CD14-positive monocyte (primary cell): ENCODE data around the gene MOCOS. TPM values are rescaled to one million over a fixed set of nuclear protein-coding genes. Genes with fewer than 3 reads are reported as not detected.

Experiments
- DNase-seq, 3 donors: peaks; one replicate each; pipeline ENCODE4 v3.0.0-alpha.2; 2011 to 2022
- H2AFZ ChIP-seq: 2 replicates; pipeline ENCODE4 v1.6.0; 2012; ENCODE audit warnings: mild to moderate bottlenecking, low read depth, low read length, inconsistent platforms; ENCODE audit not compliant: insufficient read depth, poor library complexity, severe bottlenecking
- H3K27ac ChIP-seq, 2 donors: 1 replicate in 1 of 2; 2 replicates in 1 of 2; pipeline ENCODE4 v1.5.1; 2012 to 2013; ENCODE audit warnings: low read length in 2 of 2, control low read depth in 1 of 2, inconsistent platforms in 1 of 2, low read depth in 1 of 2, mild to moderate bottlenecking in 1 of 2
- H3K27me3 ChIP-seq, 2 donors: one replicate each; pipeline versions ENCODE4 v1.6.0 to v1.6.1; 2011 to 2013; ENCODE audit warnings: low read length in 2 of 2; ENCODE audit not compliant: control insufficient read depth in 2 of 2, insufficient read depth in 2 of 2
- H3K36me3 ChIP-seq, 2 donors: replicated peaks in 1 of 2; 1 replicate in 1 of 2; 2 replicates in 1 of 2; pipeline versions ENCODE4 v1.5.1 to v1.6.1; 2012 to 2013; ENCODE audit warnings: low read length in 2 of 2, control low read depth in 1 of 2, inconsistent platforms in 1 of 2, mild to moderate bottlenecking in 1 of 2; ENCODE audit not compliant: insufficient read depth in 2 of 2, control insufficient read depth in 1 of 2
- H3K4me1 ChIP-seq, 2 donors: 1 replicate in 1 of 2; 2 replicates in 1 of 2; pipeline versions ENCODE4 v1.5.1 to v1.6.1; 2012 to 2013; ENCODE audit warnings: low read length in 2 of 2, control low read depth in 1 of 2, inconsistent platforms in 1 of 2, mild to moderate bottlenecking in 1 of 2, moderate library complexity in 1 of 2; ENCODE audit not compliant: insufficient read depth in 2 of 2, control insufficient read depth in 1 of 2
- H3K4me2 ChIP-seq: replicated peaks from 2 replicates; pipeline ENCODE3; 2012; ENCODE audit warnings: low read length, moderate library complexity, mild to moderate bottlenecking; ENCODE audit not compliant: poor library complexity, severe bottlenecking; ENCODE audit errors: extremely low read depth
- H3K4me3 ChIP-seq, 3 experiments: fragments of 200-600 bp in 1 of 3; sonication (generic) in 1 of 3; replicated peaks in 1 of 3; 1 replicate in 2 of 3; 2 replicates in 1 of 3; pipeline ENCODE4 v1.5.1; 2011 to 2013; ENCODE audit warnings: low read length in 3 of 3, mild to moderate bottlenecking in 3 of 3, control low read depth in 2 of 3, low read depth in 2 of 3, inconsistent platforms in 1 of 3, moderate library complexity in 1 of 3
- H3K79me2 ChIP-seq: 2 replicates; pipeline ENCODE4 v1.6.0; 2012; ENCODE audit warnings: mild to moderate bottlenecking, control low read depth, inconsistent platforms, low read length, moderate library complexity; ENCODE audit not compliant: insufficient read depth
- H3K9ac ChIP-seq: 2 replicates; pipeline ENCODE4 v1.6.0; 2017; ENCODE audit warnings: low read length, mild to moderate bottlenecking; ENCODE audit not compliant: insufficient read depth, poor library complexity, severe bottlenecking
- H3K9me3 ChIP-seq, 2 donors: replicated peaks in 1 of 2; 1 replicate in 1 of 2; 2 replicates in 1 of 2; pipeline versions ENCODE4 v1.5.1 to v1.6.1; 2012 to 2013; ENCODE audit warnings: low read length in 2 of 2, control low read depth in 1 of 2; ENCODE audit not compliant: control insufficient read depth in 1 of 2, insufficient read depth in 1 of 2
- H4K20me1 ChIP-seq: 2 replicates; pipeline ENCODE4 v1.6.0; 2012; ENCODE audit warnings: mild to moderate bottlenecking, low read length, control low read depth, moderate library complexity; ENCODE audit not compliant: insufficient read depth
- H3K27ac Mint-ChIP-seq, 7 donors: one replicate each; pipeline ENCODE4 v1.8.0; 2020; ENCODE audit warnings: mild to moderate bottlenecking in 7 of 7, mixed read lengths in 7 of 7, moderate library complexity in 6 of 7, inconsistent platforms in 2 of 7
- H3K27me3 Mint-ChIP-seq, 3 donors: one replicate each; pipeline ENCODE4 v1.8.0; 2021 to 2022; ENCODE audit warnings: low read depth in 3 of 3, mild to moderate bottlenecking in 3 of 3, mixed read lengths in 3 of 3, moderate library complexity in 3 of 3, inconsistent platforms in 1 of 3
- H3K36me3 Mint-ChIP-seq, 2 donors: one replicate each; pipeline ENCODE4 v1.8.0; 2020; ENCODE audit warnings: mixed read lengths in 2 of 2, inconsistent platforms in 1 of 2, mild to moderate bottlenecking in 1 of 2
- H3K4me1 Mint-ChIP-seq: one replicate; pipeline ENCODE4 v1.8.0; 2020; ENCODE audit warnings: mild to moderate bottlenecking, mixed read lengths
- H3K4me3 Mint-ChIP-seq, 2 donors: one replicate each; pipeline ENCODE4 v1.8.0; 2020; ENCODE audit warnings: mild to moderate bottlenecking in 2 of 2, mixed read lengths in 2 of 2, moderate library complexity in 1 of 2
- H3K9me3 Mint-ChIP-seq, 7 donors: one replicate each; pipeline ENCODE4 v1.8.0; 2020 to 2022; ENCODE audit warnings: mixed read lengths in 7 of 7, mild to moderate bottlenecking in 6 of 7, moderate library complexity in 6 of 7, inconsistent platforms in 2 of 7
- CTCF ChIP-seq: fragments of 200-600 bp; IDR thresholded peaks from one replicate; pipeline ENCODE4 v1.8.0; 2022; ENCODE audit warnings: antibody characterized with exemption, mild to moderate bottlenecking
- WGBS: methylation state at CpG from one replicate; pipeline ENCODE4 v1.1.5; 2013; ENCODE audit warnings: missing lambda C conversion rate; ENCODE audit not compliant: insufficient coverage; 5-methylcytosine and 5-hydroxymethylcytosine counted together
- intact Hi-C, 2 donors: fragments of 100-400 bp; cut with micrococcal nuclease; formaldehyde crosslinking; loops; one replicate each; pipeline versions ENCODE4 v1.15.0 to v1.15.1; 2023
- polyA plus RNA-seq, 3 donors: library from polyadenylated mRNA; depleted of rRNA in 1 of 3; unstranded in 2 of 3; stranded (reverse) in 1 of 3; fragments of 300-500 nt in 2 of 3; fragments of >200 nt in 1 of 3; fragmentation: Illumina TruSeq in 2 of 3; gene quantifications; 1 replicate in 2 of 3; 2 replicates in 1 of 3; pipeline ENCODE4 v1.2.3, GENCODE V29; 2012 to 2021

MOCOS gene
- polyA plus RNA-seq, 3 donors = 0.03 to 0.05 TPM; not detected in 1

DNA sequence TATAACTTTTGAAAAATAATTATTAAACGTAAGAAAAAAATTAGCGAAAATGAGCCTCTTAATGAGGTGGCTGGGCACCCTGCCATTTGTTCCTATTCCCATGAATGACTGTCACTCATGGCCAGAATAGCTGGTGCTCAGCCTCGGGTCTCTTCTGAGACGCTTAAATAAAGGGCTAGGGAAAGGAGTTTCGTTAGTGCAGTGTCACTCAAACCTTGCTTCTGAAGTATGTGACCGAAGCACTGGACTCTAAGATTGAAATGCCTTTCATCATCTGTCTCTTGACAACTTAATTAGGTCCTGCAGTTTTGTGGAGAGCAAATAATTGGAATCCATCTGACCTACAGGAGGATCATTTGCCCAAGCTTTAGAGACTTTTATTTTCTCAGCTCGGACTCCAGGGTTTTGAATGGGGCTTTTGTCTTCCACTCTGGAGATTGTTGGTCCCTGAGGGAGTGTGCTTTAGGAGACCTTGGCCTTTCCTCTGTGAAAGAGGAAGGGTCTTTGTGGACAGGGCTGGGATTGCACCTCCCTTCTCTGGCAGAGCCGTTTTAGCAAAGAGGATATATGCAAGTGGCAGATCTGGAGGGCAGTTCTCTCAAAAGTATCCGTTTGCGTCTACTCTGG, 67.9 kb downstream of the MOCOS start:
- H2AFZ ChIP-seq = no peak overlapping the region
- no peaks in the 10 kb centered on the region for H4K20me1 ChIP-seq
- no peak for DNase-seq
- WGBS = no CpG with 5 or more reads among the region's 10 CpGs
- H3K9ac ChIP-seq = no peak overlapping the region
- H3K4me3 ChIP-seq = no peak overlapping the region
- intact Hi-C loops = no loop called here
- H3K36me3 Mint-ChIP-seq = no peaks in the 10 kb centered on the region
- H3K79me2 ChIP-seq = no peaks in the 10 kb centered on the region
- no peaks in the 10 kb centered on the region for H3K9me3 ChIP-seq
- H3K4me2 ChIP-seq = no peak overlapping the region
- H3K27me3 ChIP-seq = no peaks in the 10 kb centered on the region
- H3K4me1 ChIP-seq = no peaks in the 10 kb centered on the region
- no peak overlapping the region for H3K27ac Mint-ChIP-seq
- no peak for TF ChIP-seq CTCF
- H3K27me3 Mint-ChIP-seq = peaks cover 3 to 7% (median 3%) of the 10 kb centered on the region in 3 donors
- H3K27ac ChIP-seq = no peak overlapping the region
- H3K4me3 Mint-ChIP-seq = no peak overlapping the region
- no peaks in the 10 kb centered on the region for H3K4me1 Mint-ChIP-seq
- no peaks in the 10 kb centered on the region for H3K36me3 ChIP-seq
- H3K9me3 Mint-ChIP-seq = peaks cover 0 to 2% (median 0%) of the 10 kb centered on the region in 7 donors

DNA sequence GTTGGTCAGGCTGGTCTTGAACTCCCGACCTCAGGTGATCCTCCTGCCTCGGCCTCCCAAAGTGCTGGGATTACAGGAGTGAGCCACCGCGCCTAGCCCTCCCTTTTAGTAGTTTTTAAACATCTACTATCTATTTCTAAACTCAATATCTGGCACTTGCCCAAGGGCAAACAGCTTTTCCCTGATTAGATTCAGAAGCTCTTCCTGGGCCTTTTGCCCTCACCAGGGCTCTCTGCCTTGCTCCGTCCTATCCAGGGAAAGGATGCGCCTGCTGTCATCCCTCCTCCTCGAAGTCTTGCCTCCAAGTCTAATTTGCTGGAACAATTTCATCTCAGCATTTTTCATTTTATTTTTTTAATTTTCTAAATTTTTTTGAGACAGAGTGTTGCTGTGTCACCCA, 68.8 kb downstream of the MOCOS start:
- no peaks in the 10 kb centered on the region for H3K36me3 ChIP-seq
- H3K4me2 ChIP-seq = no peak overlapping the region
- H3K4me3 ChIP-seq = no peak overlapping the region
- no peak for DNase-seq
- no peak for TF ChIP-seq CTCF
- no peaks in the 10 kb centered on the region for H4K20me1 ChIP-seq
- no peak overlapping the region for H2AFZ ChIP-seq
- intact Hi-C loops = no loop called here
- Mint-ChIP-seq H3K9me3 (peaks cover 0 to 2% (median 0%) of the 10 kb centered on the region in 7 donors), H3K27ac (no peak overlapping the region), H3K36me3 (no peaks in the 10 kb centered on the region), H3K4me1 (no peaks in the 10 kb centered on the region), H3K4me3 (no peak overlapping the region), H3K27me3 (peaks cover 3 to 7% (median 4%) of the 10 kb centered on the region in 3 donors)
- H3K27ac ChIP-seq = no peak overlapping the region
- H3K79me2 ChIP-seq = no peaks in the 10 kb centered on the region
- H3K9me3 ChIP-seq = no peaks in the 10 kb centered on the region
- WGBS = 100% methylated on average over 1 of the region's 7 CpGs
- H3K27me3 ChIP-seq = no peaks in the 10 kb centered on the region
- no peak overlapping the region for H3K9ac ChIP-seq
- no peaks in the 10 kb centered on the region for H3K4me1 ChIP-seq
